ENCODE results near the gene SEMA6B.

GRCh38 chr19:4511300-4512054 lies 48.0 kb downstream of the SEMA6B start:
- TF ChIP-seq EZH2 (IDR thresholded peaks at IDR 0.05) (no peak), POLR2AphosphoS5 (IDR thresholded peaks at IDR 0.05; ENCODE audit: borderline replicate concordance, low read depth, low read length) (no peak)
